ENCODE measurements around the gene WNT7A. TPM values are rescaled to one million over a fixed set of nuclear protein-coding genes. Genes with fewer than 3 reads are reported as not detected.

Gene WNT7A
- total RNA-seq, 4 donors from 2014 or later = 0.09 to 0.91 (median 0.73) TPM; not detected in 1

GRCh38 chr3:13823692-13824091 is 56.2 kb downstream of the WNT7A start:
- 83 to 91% methylated on average over 3 of the region's 3 CpGs for WGBS, 2 donors
- no peak for DNase-seq
- intact Hi-C loops (cut with DNase I) = no loop called here
- TF ChIP-seq POLR2A (IDR thresholded peaks at IDR 0.05) (no peak), CTCF (IDR thresholded peaks at IDR 0.05) (no peak)
- Histone ChIP-seq H3K4me3 (no peak overlapping the region), H3K36me3 (no peaks in the 10 kb centered on the region), H3K27me3 (peaks cover 0 to 20% (median 0%) of the 10 kb centered on the region in 4 donors), H3K4me1 (peaks cover 9 to 28% (median 12%) of the 10 kb centered on the region in 3 donors), H3K27ac (no peak overlapping the region), H3K9me3 (peaks cover 0 to 11% (median 0%) of the 10 kb centered on the region in 3 donors)

- H3K4me1 ChIP-seq = peaks cover 9 to 28% (median 12%) of the 10 kb centered on the region in 3 donors
- WGBS, 2 donors = 90 to 100% methylated on average over 1 to 7 of the region's 8 CpGs
- peaks cover 0 to 11% (median 0%) of the 10 kb centered on the region in 3 donors for H3K9me3 ChIP-seq
- H3K27ac ChIP-seq = no peak overlapping the region
- no peaks in the 10 kb centered on the region for H3K36me3 ChIP-seq
- H3K4me3 ChIP-seq = no peak overlapping the region
- DNase-seq = no peak
- peaks cover 0 to 26% (median 0%) of the 10 kb centered on the region in 4 donors for H3K27me3 ChIP-seq
- intact Hi-C loops (cut with DNase I) = no loop called here
- TF ChIP-seq POLR2A (IDR thresholded peaks at IDR 0.05) (no peak), CTCF (IDR thresholded peaks at IDR 0.05) (no peak)
These were observed 56.8 kb downstream of the WNT7A start for GRCh38 chr3:13822871-13823585.

- H3K36me3 ChIP-seq = no peaks in the 10 kb centered on the region
- intact Hi-C loops (cut with DNase I) = no loop called here
- no peak overlapping the region for H3K27ac ChIP-seq
- H3K4me3 ChIP-seq = no peak overlapping the region
- H3K27me3 ChIP-seq = peaks cover 0 to 26% (median 0%) of the 10 kb centered on the region in 4 donors
- DNase-seq = no peak
- WGBS, 2 donors = 36 to 67% methylated on average over 5 of the region's 5 CpGs
- peaks cover 2 to 18% (median 3%) of the 10 kb centered on the region in 3 donors for H3K4me1 ChIP-seq
- TF ChIP-seq CTCF (IDR thresholded peaks at IDR 0.05) (no peak), POLR2A (IDR thresholded peaks at IDR 0.05) (no peak)
- H3K9me3 ChIP-seq = peaks cover 0 to 11% (median 0%) of the 10 kb centered on the region in 3 donors
These were observed 57.8 kb downstream of the WNT7A start for GRCh38 chr3:13822042-13822441.

- Histone ChIP-seq H3K27ac (no peak overlapping the region), H3K4me1 (peaks cover 0 to 9% (median 0%) of the 10 kb centered on the region in 3 donors), H3K9me3 (peaks cover 0 to 17% (median 9%) of the 10 kb centered on the region in 3 donors), H3K4me3 (no peak overlapping the region), H3K27me3 (peaks cover 0 to 26% (median 0%) of the 10 kb centered on the region in 4 donors), H3K36me3 (no peaks in the 10 kb centered on the region)
- intact Hi-C loops (cut with DNase I) = no loop called here
- no peak for TF ChIP-seq CTCF (IDR thresholded peaks at IDR 0.05)
- TF ChIP-seq POLR2A (IDR thresholded peaks at IDR 0.05) = no peak
- WGBS, 2 donors = 30 to 67% methylated on average over 3 of the region's 3 CpGs
- no peak for DNase-seq
These were observed 58.7 kb downstream of the WNT7A start for GRCh38 chr3:13821126-13821525.

- Histone ChIP-seq H3K36me3 (no peaks in the 10 kb centered on the region), H3K4me3 (no peak overlapping the region), H3K27ac (no peak overlapping the region), H3K27me3 (peaks cover 0 to 17% (median 0%) of the 10 kb centered on the region in 4 donors), H3K4me1 (no peaks in the 10 kb centered on the region), H3K9me3 (peaks cover 0 to 39% (median 31%) of the 10 kb centered on the region in 3 donors)
- WGBS, 2 donors = 78% methylated on average over 11 of the region's 30 CpGs; no CpG with 5 or more reads in 1 of the 2 donors
- no peak for DNase-seq
- intact Hi-C loops (cut with DNase I) = no loop called here
- no peak for TF ChIP-seq POLR2A (IDR thresholded peaks at IDR 0.05)
- no peak for TF ChIP-seq CTCF (IDR thresholded peaks at IDR 0.05)
These were observed 61.0 kb downstream of the WNT7A start for GRCh38 chr3:13818919-13819318.

All from esophagus squamous epithelium (tissue), 5 donors.